Stromal cell of bone marrow (primary cell): Measurements from ENCODE around the gene NUP210.
"Not testable (repeated sequence)": the region's sequence is repeated elsewhere in the genome, so short reads cannot be mapped to it uniquely, and the experiment has no call there.

ENCODE experiments used
- DNase-seq: peaks from one replicate; pipeline ENCODE4 v3.0.0-alpha.2; 2012; ENCODE audit warnings: low read depth

The NUP210 gene

GRCh38 chr3:13406190-13406589 lies 13.9 kb downstream of the NUP210 start:
- no peak for DNase-seq

GRCh38 chr3:13405614-13406013 lies 14.5 kb downstream of the NUP210 start:
- DNase-seq = no peak

GRCh38 chr3:13404626-13405452 lies 15.3 kb downstream of the NUP210 start:
- DNase-seq = no peak

GRCh38 chr3:13403847-13404246 lies 16.3 kb downstream of the NUP210 start:
- no peak for DNase-seq

DNA sequence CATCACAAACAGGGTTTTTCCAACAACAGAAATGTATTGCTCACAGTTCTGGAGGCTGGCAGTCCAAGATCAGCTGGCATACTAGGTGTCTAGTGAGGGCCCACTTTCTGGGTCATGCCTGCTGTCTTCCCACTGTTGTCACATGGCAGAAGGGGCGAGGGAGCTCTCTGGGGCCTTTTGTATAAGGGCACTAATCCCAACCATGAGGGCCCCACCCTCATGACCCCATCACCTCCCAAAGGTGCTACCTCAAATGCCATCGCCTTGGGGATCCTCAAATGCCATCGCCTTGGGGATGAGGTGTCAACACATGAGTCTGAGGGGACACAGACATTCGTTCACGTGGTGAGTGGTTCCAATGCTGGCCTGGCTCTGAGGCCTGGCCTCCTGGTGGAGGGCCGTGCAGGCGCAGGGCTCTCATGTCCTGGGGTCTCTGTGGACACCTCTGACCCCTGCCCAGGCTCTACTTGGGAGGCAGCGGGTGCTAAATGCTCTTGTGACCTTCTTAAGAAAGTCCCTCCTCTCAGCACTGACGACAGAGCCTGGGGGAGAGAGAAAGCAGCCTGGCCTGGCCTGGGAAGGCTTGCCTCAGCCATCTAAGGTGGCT lies 16.8 kb downstream of the NUP210 start:
- DNase-seq = no peak

DNA sequence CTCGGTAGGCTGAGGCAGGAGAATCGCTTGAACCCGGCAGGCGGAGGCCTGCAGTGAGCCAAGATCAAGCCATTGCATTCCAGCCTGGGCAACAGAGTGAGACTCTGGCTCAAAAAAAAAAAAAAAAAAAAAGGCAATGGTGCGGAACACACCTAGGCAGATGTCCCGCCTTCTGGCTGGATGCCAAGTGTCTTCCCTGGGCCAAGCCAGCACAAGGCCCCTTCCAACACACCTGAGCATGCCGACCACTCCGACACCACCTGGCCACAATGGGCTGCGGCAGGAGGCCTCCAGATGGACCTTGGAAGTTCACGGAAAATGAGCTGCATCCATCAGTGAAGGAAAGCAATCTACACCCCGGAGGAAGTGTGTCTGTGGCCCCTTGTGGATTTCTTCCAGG lies 19.0 kb downstream of the NUP210 start:
- DNase-seq = no peak

DNA sequence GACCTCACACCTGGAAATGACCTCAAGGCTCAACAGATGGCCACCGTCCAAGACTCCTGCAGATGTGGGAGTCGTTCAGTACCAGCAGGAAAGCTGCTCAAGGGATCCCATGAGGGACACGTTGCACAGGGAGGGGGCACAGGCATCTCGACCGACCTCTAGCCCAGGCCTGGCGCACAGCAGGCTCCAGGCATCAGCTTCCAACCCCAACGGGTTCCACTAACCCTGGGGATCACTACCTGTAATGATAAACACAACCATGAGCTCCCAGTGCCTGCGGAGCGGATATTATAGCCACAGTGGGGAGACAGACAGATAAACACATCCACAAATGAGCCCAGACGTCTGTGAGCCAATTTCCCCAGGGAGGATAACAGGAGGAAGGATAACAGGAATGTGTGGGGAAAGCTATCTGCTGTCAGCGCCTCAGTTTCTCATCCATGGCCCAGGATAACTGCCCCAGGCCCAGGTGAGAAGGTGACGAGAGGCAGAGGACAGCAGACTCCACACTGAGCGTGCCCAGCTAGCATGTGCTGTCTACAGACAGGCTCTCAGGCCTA lies 19.9 kb downstream of the NUP210 start:
- no peak for DNase-seq

DNA sequence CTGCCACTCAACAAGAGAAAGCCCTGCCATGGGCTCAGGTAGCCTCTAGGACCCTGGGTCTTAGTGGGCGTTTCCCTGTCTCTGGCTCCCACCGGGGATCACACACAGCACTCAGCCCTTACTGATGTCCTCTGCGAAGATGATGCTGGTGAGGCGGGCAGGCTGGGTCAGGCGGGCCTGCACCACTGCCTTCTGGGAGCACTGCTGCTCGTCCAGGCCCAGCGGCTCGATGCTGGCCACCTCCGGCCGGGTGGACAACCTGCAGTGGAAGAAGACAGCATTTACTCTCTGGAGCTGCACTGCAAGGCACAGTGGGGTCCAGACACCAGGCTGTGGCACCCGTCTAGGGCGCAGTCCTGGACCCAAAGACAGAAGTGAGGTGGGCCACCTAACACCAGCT lies 20.5 kb downstream of the NUP210 start:
- DNase-seq = no peak

GRCh38 chr3:13397316-13397715 lies 22.8 kb downstream of the NUP210 start:
- DNase-seq = no peak

- DNase-seq = no peak
Measured at GRCh38 chr3:13394363-13394762, 25.8 kb downstream of the NUP210 start.

GRCh38 chr3:13393427-13394360 lies 26.4 kb downstream of the NUP210 start:
- no peak for DNase-seq

DNA sequence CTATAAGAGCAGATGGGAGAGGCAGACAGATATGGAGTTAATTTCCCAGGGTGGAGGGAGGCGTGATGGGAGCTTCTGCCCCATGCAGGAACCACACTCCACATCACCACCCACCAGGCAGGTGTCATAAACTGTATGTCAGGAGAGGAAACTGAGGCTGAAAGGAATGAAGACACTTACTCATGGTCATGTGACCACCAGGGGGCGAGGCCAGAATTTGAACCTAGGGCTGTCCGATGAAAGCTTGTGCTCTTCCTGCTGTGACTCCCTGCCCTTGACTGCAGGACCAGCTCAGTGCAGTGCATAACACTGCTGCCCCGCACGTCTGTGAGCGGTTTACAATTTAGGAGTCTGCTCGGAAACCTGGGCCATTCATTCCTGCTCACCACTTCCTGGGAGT lies 28.8 kb downstream of the NUP210 start:
- no peak for DNase-seq

- DNase-seq = no peak
Measured at GRCh38 chr3:13389378-13389777, 30.7 kb downstream of the NUP210 start.

- DNase-seq = no peak
Measured at GRCh38 chr3:13388816-13389215, 31.3 kb downstream of the NUP210 start.

- no peak for DNase-seq
Measured at GRCh38 chr3:13385373-13385965, 34.7 kb downstream of the NUP210 start.

GRCh38 chr3:13380971-13381370 lies 39.2 kb downstream of the NUP210 start:
- no peak for DNase-seq

GRCh38 chr3:13379201-13379830 lies 40.8 kb downstream of the NUP210 start:
- DNase-seq = peak; percentile 73

- DNase-seq = no peak
Measured at GRCh38 chr3:13378155-13378554, 42.0 kb downstream of the NUP210 start.

DNA sequence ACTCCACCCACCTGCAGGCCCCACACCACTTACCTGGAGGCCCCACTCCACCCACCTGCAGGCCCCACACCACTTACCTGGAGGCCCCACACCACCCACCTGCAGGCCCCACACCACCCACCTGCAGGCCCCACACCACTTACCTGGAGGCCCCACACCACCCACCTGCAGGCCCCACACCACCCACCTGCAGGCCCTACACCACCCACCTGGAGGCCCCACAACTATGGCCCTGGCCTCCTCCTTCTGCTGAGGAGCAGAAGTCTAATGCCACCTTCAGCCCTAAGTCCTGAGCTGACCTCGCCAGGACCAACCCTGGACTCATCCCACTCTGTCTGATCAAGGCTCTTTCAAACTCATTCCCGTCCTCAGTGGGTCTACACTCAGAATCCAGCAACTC lies 42.4 kb downstream of the NUP210 start:
- DNase-seq = not testable (repeated sequence)

- no peak for DNase-seq
Measured at GRCh38 chr3:13377021-13377420, 43.1 kb downstream of the NUP210 start.

DNA sequence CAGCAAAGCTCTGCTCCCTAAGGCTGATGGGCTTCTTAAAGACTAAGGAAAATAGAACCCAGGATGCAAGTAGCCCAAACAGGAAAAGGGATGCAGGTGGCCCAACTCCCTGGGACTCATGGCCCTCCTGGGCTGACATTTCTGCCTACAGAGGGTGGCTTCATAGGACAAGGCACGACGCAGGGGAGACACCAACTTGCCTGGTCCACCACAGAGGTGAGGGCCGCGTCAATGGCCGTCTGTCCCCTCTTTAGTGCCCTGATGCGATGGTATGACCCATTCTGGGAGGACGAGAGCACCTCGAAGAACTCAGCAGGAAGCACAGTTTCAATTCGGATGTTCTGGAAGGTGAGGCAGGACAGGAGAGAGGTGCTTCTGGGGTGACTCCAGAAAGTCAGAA lies 44.0 kb downstream of the NUP210 start:
- DNase-seq = no peak
